GM18867 (cell line): ENCODE data around the gene SPANXA1.
"Not testable (repeated sequence)": the region's sequence is repeated elsewhere in the genome, so short reads cannot be mapped to it uniquely, and the experiment has no call there.

Source experiments
- ATAC-seq: cut with Tn5 transposase; IDR thresholded peaks from one replicate; pipeline ENCODE4 v1.9.1; 2021; ENCODE audit warnings: mild to moderate bottlenecking, moderate library complexity; ENCODE audit not compliant: unreplicated experiment

SPANXA1 gene

GRCh38 chrX:141584638-141585037 lies at the start of gene SPANXA1:
TSS of gene SPANXA1 (minus strand) at chrX:141584738. CDS start at chrX:141584678, 60 bp downstream.
- not testable (repeated sequence) for ATAC-seq

GRCh38 chrX:141632124-141632523 lies 47.6 kb upstream of the SPANXA1 start:
- ATAC-seq = no peak

GRCh38 chrX:141619336-141619735 lies 34.8 kb upstream of the SPANXA1 start:
- no peak for ATAC-seq

GRCh38 chrX:141609111-141609510 lies 24.6 kb upstream of the SPANXA1 start:
- no peak for ATAC-seq

- not testable (repeated sequence) for ATAC-seq
These were observed 4.9 kb upstream of the SPANXA1 start, which contains the start of gene SPANXA2 for GRCh38 chrX:141589408-141589807. TSS of gene SPANXA2 (plus strand) at chrX:141589708. CDS start at chrX:141589768, 60 bp downstream.

- not testable (repeated sequence) for ATAC-seq
These were observed 42.0 kb downstream of the SPANXA1 start for GRCh38 chrX:141542551-141542950.
